Common myeloid progenitor, CD34-positive (primary cell): Measurements from ENCODE around the gene CFAP43.
A peak's percentile ranks its signal among the peaks of the same experiment; 100 is the strongest.

Experiments
- CTCF ChIA-PET: fragments of 350-600 bp; sonication (Branson Sonifier 250); formaldehyde crosslinking; loops from one replicate; lab custom pipeline; 2021; ENCODE audit warnings: antibody characterized with exemption; lab: Charles Lee
- POLR2A ChIA-PET: fragments of 350-600 bp; sonication (Branson Sonifier 250); formaldehyde crosslinking; loops from one replicate; lab custom pipeline; 2021; ENCODE audit warnings: antibody characterized with exemption; lab: Charles Lee
- DNase-seq, 3 donors: peaks; one replicate each; pipeline versions ENCODE4 v3.0.0 to v3.0.0-alpha.2; 2013
- H3K27ac ChIP-seq, 2 experiments: 1 replicate in 1 of 2; 2 replicates in 1 of 2; pipeline ENCODE4 v1.7.0; 2013; ENCODE audit warnings: inconsistent platforms in 2 of 2, low read length in 2 of 2, mild to moderate bottlenecking in 2 of 2, low read depth in 1 of 2, moderate library complexity in 1 of 2; ENCODE audit not compliant: severe bottlenecking in 2 of 2, insufficient read depth in 1 of 2, poor library complexity in 1 of 2
- H3K27me3 ChIP-seq, 5 experiments: replicated peaks in 2 of 5; 1 replicate in 3 of 5; 2 replicates in 2 of 5; pipeline versions ENCODE4 v1.6.1 to v1.7.0; 2013; ENCODE audit warnings: low read length in 4 of 5, mild to moderate bottlenecking in 2 of 5, moderate library complexity in 2 of 5, inconsistent platforms in 1 of 5; ENCODE audit not compliant: insufficient read depth in 5 of 5, control insufficient read depth in 4 of 5
- H3K36me3 ChIP-seq, 4 experiments: 1 replicate in 2 of 4; 2 replicates in 2 of 4; pipeline versions ENCODE4 v1.6.1 to v1.7.0; 2013; ENCODE audit warnings: low read length in 3 of 4, control low read depth in 1 of 4, mild to moderate bottlenecking in 1 of 4; ENCODE audit not compliant: control insufficient read depth in 4 of 4, insufficient read depth in 4 of 4
- H3K4me1 ChIP-seq, 4 experiments: 1 replicate in 3 of 4; 2 replicates in 1 of 4; pipeline versions ENCODE4 v1.6.1 to v1.7.1; 2013; ENCODE audit warnings: low read length in 3 of 4, mild to moderate bottlenecking in 3 of 4, control low read depth in 1 of 4, inconsistent platforms in 1 of 4, moderate library complexity in 1 of 4; ENCODE audit not compliant: control insufficient read depth in 4 of 4, insufficient read depth in 4 of 4; ENCODE audit errors: control extremely low read depth in 1 of 4
- H3K4me3 ChIP-seq, 7 experiments: 1 replicate in 4 of 7; 2 replicates in 3 of 7; pipeline versions ENCODE4 v1.5.1 to v1.7.0; 2013; ENCODE audit warnings: mild to moderate bottlenecking in 7 of 7, low read length in 6 of 7, moderate library complexity in 6 of 7, inconsistent platforms in 2 of 7, low read depth in 2 of 7, control low read depth in 1 of 7; ENCODE audit not compliant: insufficient read depth in 4 of 7, control insufficient read depth in 1 of 7; ENCODE audit errors: extremely low read depth in 1 of 7
- H3K9me3 ChIP-seq, 5 experiments: 1 replicate in 4 of 5; 2 replicates in 1 of 5; pipeline versions ENCODE4 v1.6.1 to v1.7.1; 2013; ENCODE audit warnings: low read length in 4 of 5, mild to moderate bottlenecking in 2 of 5, inconsistent platforms in 1 of 5, low read depth in 1 of 5, moderate library complexity in 1 of 5; ENCODE audit not compliant: control insufficient read depth in 4 of 5, insufficient read depth in 2 of 5; ENCODE audit errors: control extremely low read depth in 1 of 5
- WGBS: methylation state at CpG from one replicate; pipeline ENCODE4 v1.1.5; 2013; ENCODE audit not compliant: insufficient coverage; 5-methylcytosine and 5-hydroxymethylcytosine counted together

CFAP43 gene

DNA sequence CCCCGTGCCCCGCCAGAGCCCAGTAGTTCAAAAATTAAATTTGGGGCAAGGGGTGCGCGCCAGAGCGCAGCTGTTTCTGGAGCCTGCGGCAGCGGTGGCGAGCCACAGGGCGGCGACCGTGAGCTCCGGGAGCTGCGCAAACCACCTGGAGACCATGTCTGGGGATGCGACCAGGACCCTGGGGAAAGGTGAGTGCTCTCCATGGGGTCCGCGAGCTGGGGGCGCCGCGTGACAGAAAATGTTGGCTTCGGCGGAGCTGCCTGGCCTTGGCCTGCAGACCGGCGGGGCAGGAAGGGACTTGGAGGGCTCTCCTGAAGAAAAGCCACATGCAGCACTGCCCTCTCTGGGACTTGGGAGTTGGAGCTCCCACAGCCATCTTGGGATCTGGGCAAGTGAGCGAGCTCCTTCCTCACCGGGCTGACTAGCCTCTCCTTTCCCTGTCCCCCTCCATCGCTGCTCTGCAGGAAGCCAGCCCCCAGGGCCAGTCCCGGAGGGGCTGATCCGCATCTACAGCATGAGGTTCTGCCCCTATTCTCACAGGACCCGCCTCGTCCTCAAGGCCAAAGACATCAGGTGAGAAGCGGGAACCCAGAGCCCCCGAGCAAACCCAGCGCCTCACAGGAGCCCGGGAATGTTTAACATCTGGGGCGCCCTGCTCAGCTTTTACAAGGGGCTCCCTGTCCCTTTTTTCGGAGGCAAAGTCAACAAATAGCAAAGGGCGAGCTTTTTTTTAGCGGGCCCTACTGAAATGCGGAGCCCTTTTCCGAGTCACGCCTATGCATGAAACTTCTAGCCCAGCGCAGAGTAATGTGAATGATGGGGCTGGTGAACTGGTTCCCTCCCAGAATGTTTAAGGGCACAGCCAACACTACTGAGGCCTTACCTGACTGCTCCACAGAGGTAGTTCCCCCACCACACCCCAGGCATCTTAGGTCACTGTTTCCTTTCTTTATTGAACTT is 42.9 kb upstream of the CFAP43 start:
- POLR2A ChIA-PET, result interaction anchor here (0.7 to 2.0 kb wide), 3 partner anchors 13 to 154 kb away, joined by 3 to 13 read pairs (median 4); partner anchors contain the start of gene GSTO1
- H3K27me3 ChIP-seq, result no peaks in the 10 kb centered on the region
- CTCF ChIA-PET, result interaction anchor here (0.9 to 9.6 kb wide), 32 partner anchors 8 to 385 kb away, joined by 3 to 207 read pairs (median 6); partner anchors contain the start of genes CFAP43, CFAP58, GSTO1 and ITPRIP
- H3K27ac ChIP-seq, result no peak overlapping the region
- WGBS, result 29% methylated on average over 38 of the region's 42 CpGs
- no peaks in the 10 kb centered on the region for H3K9me3 ChIP-seq
- peaks cover 0 to 20% (median 9%) of the 10 kb centered on the region in 4 experiments for H3K4me1 ChIP-seq
- H3K36me3 ChIP-seq, result no peaks in the 10 kb centered on the region
- peak; percentile 51 to 65 (median 58) for DNase-seq
- H3K4me3 ChIP-seq, result peak overlapping the region in 6 of 7 experiments; percentile 35 to 75 (median 50)

DNA sequence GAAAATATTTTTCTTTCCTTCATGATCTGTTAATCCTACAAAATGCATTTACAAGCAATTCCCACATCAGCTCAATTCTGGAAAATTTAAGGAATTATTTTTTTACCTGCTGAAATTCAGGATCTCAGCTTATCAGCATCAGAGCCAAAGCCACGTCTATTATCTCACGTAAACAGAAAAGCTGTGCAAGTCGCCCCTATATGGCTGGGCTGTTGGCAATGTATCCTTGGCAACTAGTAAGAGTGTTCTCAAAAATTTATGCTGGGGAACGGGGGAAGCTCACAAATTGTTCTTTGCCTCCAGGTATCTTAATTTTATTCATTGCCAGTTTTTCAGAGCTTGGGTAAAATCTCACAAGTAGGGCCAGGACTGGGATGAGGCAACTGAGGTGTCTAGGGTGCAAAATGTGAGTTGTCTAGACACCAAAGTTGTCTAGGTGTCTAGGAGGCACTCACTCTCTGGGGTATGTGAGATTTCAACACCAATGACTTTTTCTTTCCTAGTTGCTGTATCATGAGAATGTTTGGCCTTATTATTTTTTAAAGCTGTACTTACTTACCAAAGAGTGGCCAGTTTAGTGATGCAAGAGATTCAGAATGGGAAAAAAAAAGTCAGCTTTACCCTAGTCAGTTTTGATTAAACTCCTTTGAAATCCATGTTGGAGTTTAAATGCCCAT is 41.9 kb upstream of the CFAP43 start:
- DNase-seq, result no peak
- Histone ChIP-seq H3K27me3 (no peaks in the 10 kb centered on the region), H3K36me3 (no peaks in the 10 kb centered on the region), H3K9me3 (no peaks in the 10 kb centered on the region), H3K4me3 (peak overlapping the region in 1 of 7 experiments; percentile 75), H3K27ac (no peak overlapping the region), H3K4me1 (peaks cover 8 to 25% (median 14%) of the 10 kb centered on the region in 4 experiments)
- 96% methylated on average over 4 of the region's 4 CpGs for WGBS
- ChIA-PET CTCF (interaction anchor here (0.9 to 9.6 kb wide), 32 partner anchors 9 to 384 kb away, joined by 3 to 207 read pairs (median 6); partner anchors contain the start of genes CFAP43, CFAP58, GSTO1 and ITPRIP), POLR2A (interaction anchor here (0.7 to 2.0 kb wide), 3 partner anchors 12 to 153 kb away, joined by 3 to 13 read pairs (median 4); partner anchors contain the start of gene GSTO1)

GRCh38 chr10:104273286-104273685 is 41.1 kb upstream of the CFAP43 start:
- ChIA-PET CTCF (interaction anchor here (1.0 to 9.6 kb wide), 21 partner anchors 10 to 383 kb away, joined by 3 to 207 read pairs (median 9); partner anchors contain the start of genes CFAP43, GSTO1, ITPRIP and SFR1), POLR2A (interaction anchor here (2.0 kb wide), 1 partner anchor 18 kb away, joined by 13 read pairs; the partner anchor contains the start of gene GSTO1)
- H3K27me3 ChIP-seq, result no peaks in the 10 kb centered on the region
- H3K4me3 ChIP-seq, result no peak overlapping the region
- H3K27ac ChIP-seq, result no peak overlapping the region
- no CpG with 5 or more reads among the region's 1 CpG for WGBS
- H3K36me3 ChIP-seq, result peaks cover 0 to 2% (median 0%) of the 10 kb centered on the region in 4 experiments
- H3K4me1 ChIP-seq, result peaks cover 10 to 23% (median 15%) of the 10 kb centered on the region in 4 experiments
- H3K9me3 ChIP-seq, result no peaks in the 10 kb centered on the region
- no peak for DNase-seq

GRCh38 chr10:104268713-104269645 is 36.8 kb upstream of the CFAP43 start, which contains the start of gene GSTO2:
Gene GSTO2, plus strand, starts transcription at chr10:104269184. Its CDS starts 5,732 bp downstream, at chr10:104274916.
- peaks cover 13 to 20% (median 16%) of the 10 kb centered on the region in 4 experiments for H3K4me1 ChIP-seq
- POLR2A ChIA-PET, result interaction anchor here (0.6 to 1.2 kb wide), 3 partner anchors 13 to 292 kb away, joined by 3 to 5 read pairs (median 4); no protein-coding TSS in a partner anchor
- peak within 1 kb of the TSS; percentile 92 to 94 for H3K27ac ChIP-seq
- WGBS, result 0% methylated on average over 44 of the region's 59 CpGs
- DNase-seq, result peak; percentile 99 to 100 (median 99)
- no peaks in the 10 kb centered on the region for H3K9me3 ChIP-seq
- CTCF ChIA-PET, result interaction anchor here (1.6 to 2.8 kb wide), 2 partner anchors 37 to 82 kb away, joined by 4 to 14 read pairs; no protein-coding TSS in a partner anchor
- H3K27me3 ChIP-seq, result no peaks in the 10 kb centered on the region
- H3K4me3 ChIP-seq, result peak within 1 kb of the TSS; percentile 74 to 95 (median 83)
- peaks cover 5 to 44% (median 22%) of the 10 kb centered on the region in 4 experiments for H3K36me3 ChIP-seq

DNA sequence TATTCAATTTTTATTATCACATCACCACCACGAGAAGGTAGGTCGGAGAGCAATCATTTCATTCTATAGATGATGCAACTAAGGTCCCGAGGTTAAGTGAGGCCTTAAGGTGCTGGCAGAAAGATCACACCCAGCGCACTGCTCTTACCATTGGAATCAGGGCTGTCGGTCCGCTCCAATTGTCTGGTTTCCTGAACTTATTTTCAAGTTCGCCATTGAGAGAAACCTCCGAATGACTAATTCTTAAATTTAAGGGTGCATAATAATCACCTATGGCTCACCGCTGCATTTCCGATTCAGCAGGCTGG is 36.2 kb upstream of the CFAP43 start:
- no peak for DNase-seq
- peak overlapping the region; percentile 89 to 94 for H3K27ac ChIP-seq
- 23% methylated on average over 10 of the region's 10 CpGs for WGBS
- peaks cover 13 to 20% (median 16%) of the 10 kb centered on the region in 4 experiments for H3K4me1 ChIP-seq
- H3K36me3 ChIP-seq, result peaks cover 7 to 49% (median 26%) of the 10 kb centered on the region in 4 experiments
- peak overlapping the region; percentile 74 to 95 (median 83) for H3K4me3 ChIP-seq
- H3K27me3 ChIP-seq, result no peaks in the 10 kb centered on the region
- ChIA-PET POLR2A (no interaction called here), CTCF (interaction anchor here (1.6 kb wide), 1 partner anchor 38 kb away, joined by 4 read pairs; no protein-coding TSS in a partner anchor)
- H3K9me3 ChIP-seq, result no peaks in the 10 kb centered on the region
